RWPE2 (cell line): ENCODE results near the gene PAF1.
A peak's percentile ranks its signal among the peaks of the same experiment; 100 is the strongest.

Experiments
- ATAC-seq: fragments of 200-7000 bp; cut with Tn5 transposase; 3 replicates; pipeline ENCODE4 v1.9.1; 2021; ENCODE audit warnings: low read depth
- DNase-seq: peaks from one replicate; pipeline ENCODE4 v3.0.0-alpha.2; 2020; ENCODE audit warnings: low spot score
- H3K27ac ChIP-seq: fragments of 450-650 bp; 2 replicates; pipeline ENCODE4 v1.5.1; 2017; ENCODE audit warnings: mild to moderate bottlenecking; ENCODE audit not compliant: poor library complexity, severe bottlenecking
- H3K27me3 ChIP-seq: fragments of 250-450 bp; sonication (Bioruptor Pico); 2 replicates; pipeline ENCODE4 v1.5.1; 2021; ENCODE audit warnings: mild to moderate bottlenecking, moderate library complexity; ENCODE audit not compliant: insufficient read depth, poor library complexity, severe bottlenecking
- H3K36me3 ChIP-seq: fragments of 250-450 bp; sonication (Bioruptor Pico); 2 replicates; pipeline ENCODE4 v1.5.1; 2020; ENCODE audit warnings: low read depth, mild to moderate bottlenecking, moderate library complexity
- H3K4me1 ChIP-seq: fragments of 250-450 bp; sonication (Bioruptor Pico); 2 replicates; pipeline ENCODE4 v1.5.1; 2021; ENCODE audit warnings: mild to moderate bottlenecking, moderate library complexity; ENCODE audit not compliant: insufficient read depth, poor library complexity, severe bottlenecking
- H3K4me3 ChIP-seq: fragments of 250-450 bp; sonication (Bioruptor Pico); 2 replicates; pipeline ENCODE4 v1.5.1; 2021; ENCODE audit warnings: mild to moderate bottlenecking, moderate library complexity; ENCODE audit not compliant: severe bottlenecking
- H3K9me3 ChIP-seq: fragments of 250-450 bp; sonication (Bioruptor Pico); 2 replicates; pipeline ENCODE4 v1.5.1; 2021; ENCODE audit warnings: mild to moderate bottlenecking, moderate library complexity; ENCODE audit not compliant: severe bottlenecking
- CTCF ChIP-seq: fragments of 450-650 bp; IDR thresholded peaks from one replicate; pipeline ENCODE4 v1.5.1; 2017; ENCODE audit warnings: mild to moderate bottlenecking, moderate library complexity; ENCODE audit not compliant: poor library complexity, severe bottlenecking

Gene PAF1

GRCh38 chr19:39400061-39400460 lies 9.2 kb upstream of the PAF1 start:
- TF ChIP-seq CTCF = no peak
- Histone ChIP-seq H3K27me3 (no peaks in the 10 kb centered on the region), H3K9me3 (no peaks in the 10 kb centered on the region), H3K36me3 (peaks cover 7% of the 10 kb centered on the region), H3K4me1 (peaks cover 39% of the 10 kb centered on the region), H3K4me3 (no peak overlapping the region), H3K27ac (peak overlapping the region; percentile 98)
- DNase-seq (no peak), ATAC-seq (no peak)

- peaks cover 39% of the 10 kb centered on the region for H3K4me1 ChIP-seq
- ATAC-seq (no peak), DNase-seq (no peak)
- no peaks in the 10 kb centered on the region for H3K9me3 ChIP-seq
- no peak overlapping the region for H3K4me3 ChIP-seq
- TF ChIP-seq CTCF = no peak
- no peaks in the 10 kb centered on the region for H3K27me3 ChIP-seq
- H3K36me3 ChIP-seq = peaks cover 9% of the 10 kb centered on the region
- peak overlapping the region; percentile 98 for H3K27ac ChIP-seq
Observed at GRCh38 chr19:39399668-39400050, 8.8 kb upstream of the PAF1 start.

GRCh38 chr19:39398297-39398864 lies 7.5 kb upstream of the PAF1 start:
- no peaks in the 10 kb centered on the region for H3K27me3 ChIP-seq
- DNase-seq = peak; percentile 88
- no peaks in the 10 kb centered on the region for H3K9me3 ChIP-seq
- H3K27ac ChIP-seq = peak overlapping the region; percentile 98
- peaks cover 17% of the 10 kb centered on the region for H3K36me3 ChIP-seq
- H3K4me3 ChIP-seq = no peak overlapping the region
- no peak for TF ChIP-seq CTCF
- H3K4me1 ChIP-seq = peaks cover 33% of the 10 kb centered on the region
- peak; percentile 64 for ATAC-seq

GRCh38 chr19:39397360-39398296 lies 6.7 kb upstream of the PAF1 start:
- TF ChIP-seq CTCF = peak; percentile 97
- Histone ChIP-seq H3K9me3 (no peaks in the 10 kb centered on the region), H3K36me3 (peaks cover 21% of the 10 kb centered on the region), H3K27ac (peak overlapping the region; percentile 98), H3K27me3 (no peaks in the 10 kb centered on the region), H3K4me3 (no peak overlapping the region), H3K4me1 (peaks cover 30% of the 10 kb centered on the region)
- DNase-seq (no peak), ATAC-seq (peak; percentile 71)

GRCh38 chr19:39390451-39390750 lies 505 bp downstream of the PAF1 start:
- Histone ChIP-seq H3K9me3 (no peaks in the 10 kb centered on the region), H3K27ac (peak overlapping the region; percentile 73), H3K36me3 (peaks cover 60% of the 10 kb centered on the region), H3K4me1 (peaks cover 3% of the 10 kb centered on the region), H3K27me3 (no peaks in the 10 kb centered on the region), H3K4me3 (peak overlapping the region; percentile 89)
- DNase-seq (no peak), ATAC-seq (peak; percentile 13; the same call in 1 of the 3 replicates)
- TF ChIP-seq CTCF = no peak
